CD4-positive, alpha-beta memory T cell (primary cell): Measurements from ENCODE around the gene BRWD1. TPM values are rescaled to one million over a fixed set of nuclear protein-coding genes. Genes with fewer than 3 reads are reported as not detected.

Experiments
- CTCF ChIA-PET: fragments of 350-600 bp; sonication (Branson Sonifier 250); formaldehyde crosslinking; loops from one replicate; lab custom pipeline; 2021; ENCODE audit warnings: inconsistent platforms; ENCODE audit not compliant: partially characterized antibody; lab: Charles Lee
- POLR2A ChIA-PET: fragments of 350-600 bp; sonication (Branson Sonifier 250); formaldehyde crosslinking; loops from one replicate; lab custom pipeline; 2021; ENCODE audit not compliant: partially characterized antibody; lab: Charles Lee
- DNase-seq, 5 donors: peaks; one replicate each; pipeline versions ENCODE4 v3.0.0 to v3.0.0-alpha.2; 2020 to 2022; ENCODE audit warnings: mixed read lengths in 1 of 5
- H3K27ac ChIP-seq: one replicate; pipeline ENCODE4 v1.7.0; 2013; ENCODE audit warnings: low read depth, low read length
- H3K27me3 ChIP-seq: 2 replicates; pipeline ENCODE4 v1.7.0; 2013; ENCODE audit warnings: mild to moderate bottlenecking, low read length, moderate library complexity; ENCODE audit not compliant: insufficient read depth
- H3K36me3 ChIP-seq: 2 replicates; pipeline ENCODE4 v1.7.0; 2013; ENCODE audit warnings: mild to moderate bottlenecking, low read length, moderate library complexity; ENCODE audit not compliant: insufficient read depth
- H3K4me1 ChIP-seq: 2 replicates; pipeline ENCODE4 v1.7.0; 2013; ENCODE audit warnings: mild to moderate bottlenecking, low read length, moderate library complexity; ENCODE audit not compliant: insufficient read depth
- H3K4me3 ChIP-seq, 2 donors: one replicate each; pipeline ENCODE4 v1.7.0; 2013; ENCODE audit warnings: low read length in 2 of 2, mild to moderate bottlenecking in 1 of 2
- H3K9me3 ChIP-seq, 2 donors: one replicate each; pipeline ENCODE4 v1.7.0; 2013; ENCODE audit warnings: low read length in 2 of 2, control low read depth in 1 of 2; ENCODE audit not compliant: control insufficient read depth in 1 of 2
- H3K27ac Mint-ChIP-seq, 7 donors: one replicate each; pipeline ENCODE4 v1.8.0; 2020 to 2021; ENCODE audit warnings: mixed read lengths in 7 of 7, mild to moderate bottlenecking in 6 of 7, inconsistent platforms in 3 of 7, moderate library complexity in 3 of 7
- H3K27me3 Mint-ChIP-seq, 2 donors: one replicate each; pipeline ENCODE4 v1.8.0; 2020 to 2021; ENCODE audit warnings: mixed read lengths in 2 of 2
- H3K36me3 Mint-ChIP-seq, 2 donors: one replicate each; pipeline ENCODE4 v1.8.0; 2020 to 2021; ENCODE audit warnings: mixed read lengths in 2 of 2, inconsistent platforms in 1 of 2, mild to moderate bottlenecking in 1 of 2
- H3K4me1 Mint-ChIP-seq, 4 donors: one replicate each; pipeline ENCODE4 v1.8.0; 2020 to 2021; ENCODE audit warnings: mixed read lengths in 4 of 4, mild to moderate bottlenecking in 1 of 4
- H3K4me3 Mint-ChIP-seq, 8 donors: one replicate each; pipeline ENCODE4 v1.8.0; 2020 to 2021; ENCODE audit warnings: mixed read lengths in 8 of 8, mild to moderate bottlenecking in 7 of 8, moderate library complexity in 6 of 8, inconsistent platforms in 3 of 8
- H3K9me3 Mint-ChIP-seq, 8 donors: one replicate each; pipeline ENCODE4 v1.8.0; 2020 to 2021; ENCODE audit warnings: mixed read lengths in 8 of 8, mild to moderate bottlenecking in 5 of 8, inconsistent platforms in 3 of 8, moderate library complexity in 1 of 8
- intact Hi-C: fragments of 100-400 bp; cut with micrococcal nuclease; formaldehyde crosslinking; loops from one replicate; pipeline ENCODE4 v1.15.1; 2023
- polyA plus RNA-seq, 2 donors: library from polyadenylated mRNA; unstranded; fragments of 300-500 nt; fragmentation: Illumina TruSeq; gene quantifications; one replicate each; pipeline ENCODE4 v1.2.3, GENCODE V29; 2021
- total RNA-seq, 2 experiments: library from RNA; stranded (reverse); gene quantifications; one replicate each; pipeline ENCODE4 v1.2.3, GENCODE V29; 2021

BRWD1 gene
- total and polyA plus RNA-seq, 4 experiments from 2014 or later = 32.7 to 99.0 (median 66.1) TPM

GRCh38 chr21:39288987-39289386 lies 24.4 kb downstream of the BRWD1 start:
- Mint-ChIP-seq H3K27ac (no peak overlapping the region), H3K4me3 (no peak overlapping the region), H3K9me3 (no peaks in the 10 kb centered on the region), H3K36me3 (peaks cover 66 to 72% of the 10 kb centered on the region in 2 donors), H3K4me1 (peaks cover 10 to 17% (median 14%) of the 10 kb centered on the region in 4 donors), H3K27me3 (no peaks in the 10 kb centered on the region)
- Histone ChIP-seq H3K4me3 (no peak overlapping the region), H3K4me1 (no peaks in the 10 kb centered on the region), H3K9me3 (no peaks in the 10 kb centered on the region), H3K27me3 (no peaks in the 10 kb centered on the region), H3K36me3 (peaks cover 39% of the 10 kb centered on the region), H3K27ac (no peak overlapping the region)
- intact Hi-C loops = no loop called here
- CTCF ChIA-PET = no interaction called here
- DNase-seq = no peak
- POLR2A ChIA-PET = no interaction called here

- CTCF ChIA-PET = interaction anchor here (1.0 kb wide), 1 partner anchor 15 kb away, joined by 3 read pairs; no protein-coding TSS in a partner anchor
- DNase-seq = no peak
- H3K27ac Mint-ChIP-seq = peak overlapping the region in 3 of 7 donors; percentile 6 to 26 (median 10)
- peaks cover 5% of the 10 kb centered on the region for H3K36me3 ChIP-seq
- peaks cover 25 to 41% of the 10 kb centered on the region in 2 donors for H3K36me3 Mint-ChIP-seq
- H3K9me3 ChIP-seq = no peaks in the 10 kb centered on the region
- peaks cover 10 to 18% (median 17%) of the 10 kb centered on the region in 4 donors for H3K4me1 Mint-ChIP-seq
- no peaks in the 10 kb centered on the region for H3K4me1 ChIP-seq
- no peak overlapping the region for H3K4me3 ChIP-seq
- H3K27me3 Mint-ChIP-seq = no peaks in the 10 kb centered on the region
- H3K27ac ChIP-seq = no peak overlapping the region
- no peaks in the 10 kb centered on the region for H3K27me3 ChIP-seq
- POLR2A ChIA-PET = interaction anchor here (0.6 to 2.0 kb wide), 3 partner anchors 30 to 99 kb away, joined by 3 to 9 read pairs (median 5); partner anchors contain the start of genes BRWD1 and PSMG1
- no peaks in the 10 kb centered on the region for H3K9me3 Mint-ChIP-seq
- intact Hi-C loops = no loop called here
- no peak overlapping the region for H3K4me3 Mint-ChIP-seq
These were observed 30.5 kb downstream of the BRWD1 start for GRCh38 chr21:39282911-39283310.

GRCh38 chr21:39281853-39282252 lies 31.6 kb downstream of the BRWD1 start:
- no peak overlapping the region for H3K27ac ChIP-seq
- no peaks in the 10 kb centered on the region for H3K27me3 Mint-ChIP-seq
- peaks cover 10 to 18% (median 16%) of the 10 kb centered on the region in 4 donors for H3K4me1 Mint-ChIP-seq
- ChIA-PET POLR2A (interaction anchor here (2.0 kb wide), 1 partner anchor 31 kb away, joined by 9 read pairs; the partner anchor contains the start of gene BRWD1), CTCF (no interaction called here)
- H3K9me3 Mint-ChIP-seq = no peaks in the 10 kb centered on the region
- no peaks in the 10 kb centered on the region for H3K27me3 ChIP-seq
- H3K4me1 ChIP-seq = no peaks in the 10 kb centered on the region
- intact Hi-C loops = no loop called here
- H3K27ac Mint-ChIP-seq = peak overlapping the region in 2 of 7 donors; percentile 20 to 79
- H3K36me3 Mint-ChIP-seq = peaks cover 20 to 37% of the 10 kb centered on the region in 2 donors
- no peak for DNase-seq
- peaks cover 4% of the 10 kb centered on the region for H3K36me3 ChIP-seq
- H3K9me3 ChIP-seq = no peaks in the 10 kb centered on the region
- no peak overlapping the region for H3K4me3 Mint-ChIP-seq
- H3K4me3 ChIP-seq = no peak overlapping the region

- no peaks in the 10 kb centered on the region for H3K27me3 Mint-ChIP-seq
- peaks cover 10 to 18% (median 16%) of the 10 kb centered on the region in 4 donors for H3K4me1 Mint-ChIP-seq
- Histone ChIP-seq H3K27me3 (no peaks in the 10 kb centered on the region), H3K36me3 (peaks cover 4% of the 10 kb centered on the region), H3K27ac (no peak overlapping the region), H3K9me3 (no peaks in the 10 kb centered on the region), H3K4me3 (no peak overlapping the region), H3K4me1 (no peaks in the 10 kb centered on the region)
- no peak for DNase-seq
- ChIA-PET CTCF (interaction anchor here (1.0 kb wide), 1 partner anchor 17 kb away, joined by 3 read pairs; no protein-coding TSS in a partner anchor), POLR2A (no interaction called here)
- intact Hi-C loops = no loop called here
- peak overlapping the region in 4 of 7 donors; percentile 4 to 88 (median 25) for H3K27ac Mint-ChIP-seq
- H3K9me3 Mint-ChIP-seq = no peaks in the 10 kb centered on the region
- H3K36me3 Mint-ChIP-seq = peaks cover 19 to 41% of the 10 kb centered on the region in 2 donors
- H3K4me3 Mint-ChIP-seq = no peak overlapping the region
These were observed 32.2 kb downstream of the BRWD1 start for GRCh38 chr21:39281207-39281606.

- intact Hi-C loops = no loop called here
- H3K27me3 ChIP-seq = no peaks in the 10 kb centered on the region
- no peaks in the 10 kb centered on the region for H3K4me1 ChIP-seq
- CTCF ChIA-PET = interaction anchor here (0.8 kb wide), 1 partner anchor 18 kb away, joined by 3 read pairs; no protein-coding TSS in a partner anchor
- no peaks in the 10 kb centered on the region for H3K9me3 Mint-ChIP-seq
- H3K36me3 ChIP-seq = peaks cover 39% of the 10 kb centered on the region
- H3K27ac Mint-ChIP-seq = no peak overlapping the region
- DNase-seq = no peak
- peaks cover 0 to 4% (median 1%) of the 10 kb centered on the region in 4 donors for H3K4me1 Mint-ChIP-seq
- no peaks in the 10 kb centered on the region for H3K27me3 Mint-ChIP-seq
- no peaks in the 10 kb centered on the region for H3K9me3 ChIP-seq
- H3K27ac ChIP-seq = no peak overlapping the region
- no peak overlapping the region for H3K4me3 Mint-ChIP-seq
- H3K36me3 Mint-ChIP-seq = peaks cover 54 to 66% of the 10 kb centered on the region in 2 donors
- H3K4me3 ChIP-seq = no peak overlapping the region
- POLR2A ChIA-PET = no interaction called here
These were observed 43.8 kb downstream of the BRWD1 start for GRCh38 chr21:39269620-39270019.

GRCh38 chr21:39265603-39266002 lies 47.8 kb downstream of the BRWD1 start:
- Histone ChIP-seq H3K9me3 (no peaks in the 10 kb centered on the region), H3K4me3 (no peak overlapping the region), H3K4me1 (no peaks in the 10 kb centered on the region), H3K27me3 (no peaks in the 10 kb centered on the region), H3K27ac (no peak overlapping the region), H3K36me3 (peaks cover 56% of the 10 kb centered on the region)
- no peak overlapping the region for H3K27ac Mint-ChIP-seq
- DNase-seq = no peak
- peaks cover 55 to 78% of the 10 kb centered on the region in 2 donors for H3K36me3 Mint-ChIP-seq
- H3K4me3 Mint-ChIP-seq = no peak overlapping the region
- H3K9me3 Mint-ChIP-seq = peaks cover 0 to 1% (median 0%) of the 10 kb centered on the region in 8 donors
- intact Hi-C loops = no loop called here
- ChIA-PET POLR2A (interaction anchor here (1.9 kb wide), 1 partner anchor 82 kb away, joined by 5 read pairs; the partner anchor contains the start of gene PSMG1), CTCF (interaction anchor here (0.9 kb wide), 1 partner anchor 9 kb away, joined by 3 read pairs; no protein-coding TSS in a partner anchor)
- H3K4me1 Mint-ChIP-seq = peaks cover 0 to 8% (median 5%) of the 10 kb centered on the region in 4 donors
- no peaks in the 10 kb centered on the region for H3K27me3 Mint-ChIP-seq

- ChIA-PET CTCF (no interaction called here), POLR2A (no interaction called here)
- no peaks in the 10 kb centered on the region for H3K27me3 Mint-ChIP-seq
- H3K4me3 ChIP-seq = no peak overlapping the region
- H3K9me3 Mint-ChIP-seq = peaks cover 0 to 1% (median 0%) of the 10 kb centered on the region in 8 donors
- H3K36me3 Mint-ChIP-seq = peaks cover 46 to 72% of the 10 kb centered on the region in 2 donors
- H3K27ac Mint-ChIP-seq = no peak overlapping the region
- no peaks in the 10 kb centered on the region for H3K9me3 ChIP-seq
- no peaks in the 10 kb centered on the region for H3K27me3 ChIP-seq
- no peak for DNase-seq
- no peaks in the 10 kb centered on the region for H3K4me1 ChIP-seq
- H3K27ac ChIP-seq = no peak overlapping the region
- H3K36me3 ChIP-seq = peaks cover 56% of the 10 kb centered on the region
- intact Hi-C loops = no loop called here
- H3K4me3 Mint-ChIP-seq = no peak overlapping the region
- H3K4me1 Mint-ChIP-seq = peaks cover 0 to 6% (median 5%) of the 10 kb centered on the region in 4 donors
These were observed 50.1 kb downstream of the BRWD1 start for GRCh38 chr21:39263372-39263771.
